ENCODE data around the gene NT5M. TPM values are rescaled to one million over a fixed set of nuclear protein-coding genes. Genes with fewer than 3 reads are reported as not detected.

Gene NT5M
- total RNA-seq, 4 donors from 2014 or later = 1.3 to 3.5 (median 2.3) TPM

GRCh38 chr17:17315142-17315821 lies 12.1 kb downstream of the NT5M start:
- DNase-seq (ENCODE audit: low spot score) = no peak
- no peak for ATAC-seq (ENCODE audit: low FRiP score)
- no peak for TF ChIP-seq CTCF (IDR thresholded peaks at IDR 0.05)

- no peak for TF ChIP-seq CTCF (IDR thresholded peaks at IDR 0.05)
- no peak for ATAC-seq (ENCODE audit: low FRiP score)
- no peak for DNase-seq (ENCODE audit: low spot score)
These were observed 17.2 kb downstream of the NT5M start for GRCh38 chr17:17320188-17320910.

- ATAC-seq (ENCODE audit: low FRiP score) (no peak), DNase-seq (ENCODE audit: low spot score) (no peak)
- TF ChIP-seq CTCF (IDR thresholded peaks at IDR 0.05) = no peak
These were observed 17.7 kb downstream of the NT5M start for GRCh38 chr17:17320911-17321220.

- no peak for ATAC-seq (ENCODE audit: low FRiP score)
- TF ChIP-seq CTCF (IDR thresholded peaks at IDR 0.05) = no peak
- no peak for DNase-seq (ENCODE audit: low spot score)
These were observed 18.3 kb downstream of the NT5M start for GRCh38 chr17:17321356-17322025.

- no peak for TF ChIP-seq CTCF (IDR thresholded peaks at IDR 0.05)
- no peak for DNase-seq (ENCODE audit: low spot score)
- ATAC-seq (ENCODE audit: low FRiP score) = no peak
These were observed 19.6 kb downstream of the NT5M start for GRCh38 chr17:17322516-17323510.

- no peak for DNase-seq (ENCODE audit: low spot score)
- no peak for ATAC-seq (ENCODE audit: low FRiP score)
- TF ChIP-seq CTCF (IDR thresholded peaks at IDR 0.05) = no peak
These were observed 21.4 kb downstream of the NT5M start for GRCh38 chr17:17324616-17325015.

All from omental fat pad (tissue), 4 donors.